GM18505 (cell line): Measurements from ENCODE around the gene CELSR2.

ENCODE experiments used
- ATAC-seq: cut with Tn5 transposase; IDR thresholded peaks from one replicate; pipeline ENCODE4 v1.9.1; 2021; ENCODE audit not compliant: unreplicated experiment
- POLR2A ChIP-seq: IDR thresholded peaks from 4 replicates; pipeline ENCODE4 v1.6.1; 2011; ENCODE audit warnings: borderline replicate concordance; ENCODE audit not compliant: insufficient read depth, insufficient read length; ENCODE audit errors: extremely low read depth

The CELSR2 gene

DNA sequence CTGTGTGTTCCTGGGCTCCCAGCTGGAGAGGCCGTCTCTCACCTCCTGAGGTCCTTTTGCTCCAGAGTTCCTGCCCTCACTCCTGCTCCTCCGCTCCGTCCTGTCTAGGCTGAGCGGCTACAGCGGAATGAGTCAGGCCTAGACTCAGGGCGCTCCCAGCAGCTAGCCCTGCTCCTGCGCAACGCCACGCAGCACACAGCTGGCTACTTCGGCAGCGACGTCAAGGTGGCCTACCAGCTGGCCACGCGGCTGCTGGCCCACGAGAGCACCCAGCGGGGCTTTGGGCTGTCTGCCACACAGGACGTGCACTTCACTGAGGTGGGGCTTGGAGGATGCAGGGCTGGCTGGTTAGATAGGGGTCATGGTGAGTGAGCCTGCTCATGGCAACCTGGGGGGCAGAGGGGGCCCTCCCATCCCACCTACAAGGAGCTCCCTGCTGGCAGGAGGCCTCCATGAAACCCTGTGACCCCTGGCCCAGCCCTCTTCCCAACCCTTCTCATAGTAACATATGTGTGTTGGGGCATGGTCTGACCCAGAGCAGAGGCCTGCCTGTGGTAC lies 18.5 kb downstream of the CELSR2 start:
- no peak for TF ChIP-seq POLR2A
- ATAC-seq, result no peak

DNA sequence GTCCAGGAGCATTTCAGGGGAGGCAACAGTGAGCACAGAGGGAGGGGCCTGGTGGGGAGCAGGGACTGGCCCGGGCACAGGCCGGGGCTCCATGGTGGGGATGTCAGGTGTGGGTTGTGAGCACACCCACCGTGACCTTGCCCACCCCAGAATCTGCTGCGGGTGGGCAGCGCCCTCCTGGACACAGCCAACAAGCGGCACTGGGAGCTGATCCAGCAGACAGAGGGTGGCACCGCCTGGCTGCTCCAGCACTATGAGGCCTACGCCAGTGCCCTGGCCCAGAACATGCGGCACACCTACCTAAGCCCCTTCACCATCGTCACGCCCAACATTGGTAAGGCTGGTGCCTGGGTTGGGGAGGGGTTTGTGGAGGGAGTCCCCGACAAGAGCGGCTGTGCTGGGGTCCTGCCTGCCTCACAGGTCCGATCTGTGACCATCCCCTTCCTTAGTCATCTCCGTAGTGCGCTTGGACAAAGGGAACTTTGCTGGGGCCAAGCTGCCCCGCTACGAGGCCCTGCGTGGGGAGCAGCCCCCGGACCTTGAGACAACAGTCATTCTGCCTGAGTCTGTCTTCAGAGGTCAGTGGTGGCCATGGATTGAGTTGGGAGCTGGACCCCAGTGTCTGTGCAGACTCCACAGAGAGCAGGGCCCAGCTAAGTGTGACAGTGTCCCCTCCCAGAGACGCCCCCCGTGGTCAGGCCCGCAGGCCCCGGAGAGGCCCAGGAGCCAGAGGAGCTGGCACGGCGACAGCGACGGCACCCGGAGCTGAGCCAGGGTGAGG lies 19.3 kb downstream of the CELSR2 start:
- TF ChIP-seq POLR2A, result no peak
- ATAC-seq, result no peak

DNA sequence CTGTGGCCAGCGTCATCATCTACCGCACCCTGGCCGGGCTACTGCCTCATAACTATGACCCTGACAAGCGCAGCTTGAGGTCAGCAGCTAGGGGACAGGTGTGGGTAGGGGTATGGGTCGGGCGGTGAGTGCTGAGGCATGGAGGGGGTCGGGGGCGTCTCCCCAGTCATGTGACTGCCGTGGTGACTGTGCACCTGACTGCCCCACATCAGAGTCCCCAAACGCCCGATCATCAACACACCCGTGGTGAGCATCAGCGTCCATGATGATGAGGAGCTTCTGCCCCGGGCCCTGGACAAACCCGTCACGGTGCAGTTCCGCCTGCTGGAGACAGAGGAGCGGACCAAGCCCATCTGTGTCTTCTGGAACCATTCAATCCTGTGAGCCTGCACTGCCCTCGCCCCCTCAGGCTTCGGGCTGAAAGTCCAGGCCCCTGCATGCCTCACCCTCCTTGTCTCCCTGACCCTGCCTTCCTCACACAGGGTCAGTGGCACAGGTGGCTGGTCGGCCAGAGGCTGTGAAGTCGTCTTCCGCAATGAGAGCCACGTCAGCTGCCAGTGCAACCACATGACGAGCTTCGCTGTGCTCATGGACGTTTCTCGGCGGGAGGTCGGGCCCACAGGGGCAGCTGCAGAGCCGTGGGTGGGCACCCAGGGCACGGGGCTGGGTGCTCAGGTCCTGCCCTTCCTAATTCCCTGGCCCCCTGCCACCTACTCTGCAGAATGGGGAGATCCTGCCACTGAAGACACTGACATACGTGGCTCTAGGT lies 20.1 kb downstream of the CELSR2 start:
- no peak for TF ChIP-seq POLR2A
- no peak for ATAC-seq

DNA sequence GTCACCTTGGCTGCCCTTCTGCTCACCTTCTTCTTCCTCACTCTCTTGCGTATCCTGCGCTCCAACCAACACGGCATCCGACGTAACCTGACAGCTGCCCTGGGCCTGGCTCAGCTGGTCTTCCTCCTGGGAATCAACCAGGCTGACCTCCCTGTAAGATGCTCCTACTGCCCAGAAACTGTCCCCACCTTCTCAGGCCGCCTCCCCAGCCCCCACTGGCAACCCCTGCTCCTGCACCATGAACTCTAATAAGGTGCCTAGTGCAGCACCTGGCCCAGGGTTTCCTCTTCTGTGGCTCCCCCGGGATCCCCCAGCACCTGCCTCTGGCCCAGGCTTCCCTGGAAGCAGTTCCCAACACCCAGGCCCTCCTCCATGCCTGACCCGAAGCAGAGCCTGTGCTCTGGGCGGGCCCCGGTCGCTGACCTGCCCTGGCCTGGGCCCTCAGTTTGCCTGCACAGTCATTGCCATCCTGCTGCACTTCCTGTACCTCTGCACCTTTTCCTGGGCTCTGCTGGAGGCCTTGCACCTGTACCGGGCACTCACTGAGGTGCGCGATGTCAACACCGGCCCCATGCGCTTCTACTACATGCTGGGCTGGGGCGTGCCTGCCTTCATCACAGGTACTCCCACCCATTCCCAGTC lies 20.8 kb downstream of the CELSR2 start:
- ATAC-seq, result no peak
- TF ChIP-seq POLR2A, result no peak

DNA sequence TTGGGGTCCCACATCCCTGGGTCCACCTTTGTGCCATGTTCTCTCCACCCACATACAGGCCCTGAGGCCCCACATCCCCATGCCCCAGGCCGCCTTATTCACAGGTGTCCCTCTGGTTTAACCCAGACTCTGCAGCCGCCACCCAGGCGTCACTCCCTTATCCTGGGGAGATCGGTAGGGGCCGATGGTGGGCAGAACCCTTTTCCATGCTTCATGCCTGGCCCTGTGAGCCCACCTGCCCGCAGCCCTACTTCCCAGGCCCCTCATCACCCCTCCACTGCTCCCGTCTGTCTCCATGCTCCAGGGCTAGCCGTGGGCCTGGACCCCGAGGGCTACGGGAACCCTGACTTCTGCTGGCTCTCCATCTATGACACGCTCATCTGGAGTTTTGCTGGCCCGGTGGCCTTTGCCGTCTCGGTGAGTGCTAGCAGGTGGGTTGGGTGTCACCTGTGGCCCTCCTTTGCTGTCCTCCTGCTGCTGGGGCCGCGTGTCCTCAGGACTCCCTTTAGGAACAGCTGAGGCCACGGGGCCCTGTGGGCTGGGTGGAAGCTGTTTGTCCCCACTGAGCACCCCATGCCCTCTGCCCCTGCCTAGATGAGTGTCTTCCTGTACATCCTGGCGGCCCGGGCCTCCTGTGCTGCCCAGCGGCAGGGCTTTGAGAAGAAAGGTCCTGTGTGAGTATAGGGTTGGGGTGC lies 21.4 kb downstream of the CELSR2 start:
- no peak for TF ChIP-seq POLR2A
- no peak for ATAC-seq

DNA sequence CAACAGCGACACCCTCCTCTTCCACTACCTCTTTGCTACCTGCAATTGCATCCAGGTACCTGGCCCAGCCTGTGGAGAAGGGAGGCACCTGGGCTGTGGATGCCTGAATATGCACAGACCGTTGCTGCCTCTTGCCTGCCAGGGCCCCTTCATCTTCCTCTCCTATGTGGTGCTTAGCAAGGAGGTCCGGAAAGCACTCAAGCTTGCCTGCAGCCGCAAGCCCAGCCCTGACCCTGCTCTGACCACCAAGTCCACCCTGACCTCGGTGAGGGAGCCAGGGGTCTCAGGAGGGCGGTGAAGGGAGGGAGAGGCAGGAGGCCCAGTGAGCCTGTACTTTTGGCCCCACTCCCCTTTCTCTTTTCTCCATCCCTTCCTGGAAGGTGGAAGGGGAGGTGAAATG lies 22.1 kb downstream of the CELSR2 start:
- ATAC-seq, result no peak
- TF ChIP-seq POLR2A, result no peak

DNA sequence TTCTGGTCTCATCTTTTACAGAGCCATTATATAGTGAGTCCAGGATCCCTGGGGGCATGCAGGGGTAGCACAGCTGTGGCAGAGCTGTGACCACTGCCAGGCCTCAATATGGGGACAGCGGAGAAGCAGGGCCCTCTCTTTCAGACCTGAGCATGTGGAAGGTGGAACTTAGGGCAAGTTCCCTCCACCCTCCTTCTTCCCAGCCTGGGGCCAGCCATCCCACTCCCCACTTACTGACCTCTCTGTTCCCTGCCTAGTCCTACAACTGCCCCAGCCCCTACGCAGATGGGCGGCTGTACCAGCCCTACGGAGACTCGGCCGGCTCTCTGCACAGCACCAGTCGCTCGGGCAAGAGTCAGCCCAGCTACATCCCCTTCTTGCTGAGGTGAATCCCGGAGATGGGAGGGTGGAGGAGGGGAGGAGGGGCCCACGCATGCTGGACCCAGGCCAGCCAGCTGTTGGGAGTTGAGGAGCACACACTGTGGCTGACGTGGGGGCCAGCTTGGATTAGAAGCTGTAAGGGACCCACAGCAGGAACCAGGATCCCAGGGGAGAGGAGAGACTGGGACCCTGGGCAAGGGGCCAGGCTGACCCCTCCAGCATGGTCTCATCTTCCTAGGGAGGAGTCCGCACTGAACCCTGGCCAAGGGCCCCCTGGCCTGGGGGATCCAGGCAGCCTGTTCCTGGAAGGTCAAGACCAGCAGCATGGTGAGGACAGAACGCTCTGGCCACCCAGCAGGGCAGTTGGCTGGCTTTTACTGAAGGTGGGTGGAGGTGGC lies 22.9 kb downstream of the CELSR2 start:
- TF ChIP-seq POLR2A, result no peak
- no peak for ATAC-seq

DNA sequence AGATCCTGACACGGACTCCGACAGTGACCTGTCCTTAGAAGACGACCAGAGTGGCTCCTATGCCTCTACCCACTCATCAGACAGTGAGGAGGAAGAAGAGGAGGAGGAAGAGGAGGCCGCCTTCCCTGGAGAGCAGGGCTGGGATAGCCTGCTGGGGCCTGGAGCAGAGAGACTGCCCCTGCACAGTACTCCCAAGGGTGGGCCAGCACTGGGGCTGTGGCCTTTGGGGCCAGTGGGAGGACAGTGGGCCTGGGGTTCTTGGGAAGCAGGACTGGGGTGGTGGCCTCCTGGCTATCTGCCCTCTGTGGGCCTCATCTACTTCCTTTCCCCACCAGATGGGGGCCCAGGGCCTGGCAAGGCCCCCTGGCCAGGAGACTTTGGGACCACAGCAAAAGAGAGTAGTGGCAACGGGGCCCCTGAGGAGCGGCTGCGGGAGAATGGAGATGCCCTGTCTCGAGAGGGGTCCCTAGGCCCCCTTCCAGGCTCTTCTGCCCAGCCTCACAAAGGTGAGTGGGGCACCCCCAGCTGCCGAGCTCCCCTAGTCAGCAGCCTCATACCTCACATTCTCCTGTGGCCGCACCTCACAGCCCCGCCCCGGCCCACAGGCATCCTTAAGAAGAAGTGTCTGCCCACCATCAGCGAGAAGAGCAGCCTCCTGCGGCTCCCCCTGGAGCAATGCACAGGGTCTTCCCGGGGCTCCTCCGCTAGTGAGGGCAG lies 23.6 kb downstream of the CELSR2 start:
- no peak for ATAC-seq
- no peak for TF ChIP-seq POLR2A

DNA sequence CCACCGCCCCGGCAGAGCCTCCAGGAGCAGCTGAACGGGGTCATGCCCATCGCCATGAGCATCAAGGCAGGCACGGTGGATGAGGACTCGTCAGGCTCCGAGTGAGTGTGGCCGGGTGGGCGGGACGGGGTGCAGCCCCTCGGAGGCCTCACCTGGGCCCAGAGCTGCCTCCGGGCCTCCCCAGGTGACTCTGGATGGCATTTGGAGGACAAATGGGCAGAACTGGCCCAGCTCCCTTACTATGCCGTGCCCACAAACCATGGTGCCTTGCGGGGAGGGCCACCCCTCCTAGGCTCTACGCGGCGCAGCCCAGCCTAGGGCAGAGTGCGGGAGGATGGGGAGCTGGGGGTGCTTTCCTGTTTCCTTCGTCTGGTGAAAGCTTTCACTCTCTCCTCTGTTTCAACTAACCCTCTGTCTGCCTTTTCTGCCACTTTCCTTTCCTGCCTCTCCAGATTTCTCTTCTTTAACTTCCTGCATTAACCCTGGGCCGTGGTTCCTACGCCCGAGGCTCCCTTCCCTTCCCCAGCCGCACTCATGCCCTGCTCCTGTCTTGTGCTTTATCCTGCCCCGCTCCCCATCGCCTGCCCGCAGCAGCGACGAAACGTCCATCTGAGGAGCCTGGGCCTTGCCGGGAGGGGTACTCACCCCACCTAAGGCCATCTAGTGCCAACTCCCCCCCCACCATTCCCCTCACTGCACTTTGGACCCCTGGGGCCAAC lies 24.4 kb downstream of the CELSR2 start:
- no peak for TF ChIP-seq POLR2A

DNA sequence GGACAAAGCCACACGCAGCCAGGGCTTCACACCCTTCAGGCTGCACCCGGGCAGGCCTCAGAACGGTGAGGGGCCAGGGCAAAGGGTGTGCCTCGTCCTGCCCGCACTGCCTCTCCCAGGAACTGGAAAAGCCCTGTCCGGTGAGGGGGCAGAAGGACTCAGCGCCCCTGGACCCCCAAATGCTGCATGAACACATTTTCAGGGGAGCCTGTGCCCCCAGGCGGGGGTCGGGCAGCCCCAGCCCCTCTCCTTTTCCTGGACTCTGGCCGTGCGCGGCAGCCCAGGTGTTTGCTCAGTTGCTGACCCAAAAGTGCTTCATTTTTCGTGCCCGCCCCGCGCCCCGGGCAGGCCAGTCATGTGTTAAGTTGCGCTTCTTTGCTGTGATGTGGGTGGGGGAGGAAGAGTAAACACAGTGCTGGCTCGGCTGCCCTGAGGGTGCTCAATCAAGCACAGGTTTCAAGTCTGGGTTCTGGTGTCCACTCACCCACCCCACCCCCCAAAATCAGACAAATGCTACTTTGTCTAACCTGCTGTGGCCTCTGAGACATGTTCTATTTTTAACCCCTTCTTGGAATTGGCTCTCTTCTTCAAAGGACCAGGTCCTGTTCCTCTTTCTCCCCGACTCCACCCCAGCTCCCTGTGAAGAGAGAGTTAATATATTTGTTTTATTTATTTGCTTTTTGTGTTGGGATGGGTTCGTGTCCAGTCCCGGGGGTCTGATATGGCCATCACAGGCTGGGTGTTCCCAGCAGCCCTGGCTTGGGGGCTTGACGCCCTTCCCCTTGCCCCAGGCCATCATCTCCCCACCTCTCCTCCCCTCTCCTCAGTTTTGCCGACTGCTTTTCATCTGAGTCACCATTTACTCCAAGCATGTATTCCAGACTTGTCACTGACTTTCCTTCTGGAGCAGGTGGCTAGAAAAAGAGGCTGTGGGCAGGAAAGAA lies 25.5 kb downstream of the CELSR2 start:
- no peak for ATAC-seq
- TF ChIP-seq POLR2A, result no peak

More for the DNA sequence above, 24.4 kb downstream of the CELSR2 start:
- ATAC-seq, result no peak

DNA sequence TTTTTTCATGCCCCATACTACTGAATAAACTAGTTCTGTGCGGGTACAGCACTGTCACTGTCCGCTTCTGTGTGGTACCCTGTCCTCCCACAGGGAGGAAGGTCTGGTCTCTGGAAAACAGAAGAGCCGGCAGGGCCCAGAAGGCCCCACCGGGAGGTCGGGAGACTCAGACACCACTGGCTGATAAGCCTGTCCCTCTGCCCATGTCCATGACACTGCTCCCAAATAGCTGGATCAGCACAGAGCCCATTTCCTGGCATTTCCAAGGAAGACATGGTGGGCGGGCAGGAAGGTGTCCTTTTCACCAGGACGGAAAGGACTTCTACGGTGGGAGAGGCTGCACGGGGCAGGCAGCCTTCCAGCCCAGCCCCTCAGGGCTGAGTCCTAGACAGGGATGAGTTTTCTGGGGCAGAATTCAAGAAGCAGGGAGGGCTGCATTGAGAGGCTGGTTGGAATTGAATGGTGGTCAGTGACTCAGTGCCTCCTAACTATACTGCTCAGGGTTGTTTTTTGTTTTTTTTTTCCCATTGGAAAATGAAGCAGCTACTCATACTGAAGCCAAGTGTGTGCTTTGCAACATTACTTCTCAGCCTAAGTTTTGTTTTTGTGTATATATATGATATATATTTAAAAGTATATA lies 26.5 kb downstream of the CELSR2 start:
- no peak for TF ChIP-seq POLR2A
- no peak for ATAC-seq
